Endometrial microvascular endothelial cells (primary cell): Measurements from ENCODE around the gene DUSP7. TPM values are rescaled to one million over a fixed set of nuclear protein-coding genes. Genes with fewer than 3 reads are reported as not detected.
"Not testable (repeated sequence)": the region's sequence is repeated elsewhere in the genome, so short reads cannot be mapped to it uniquely, and the experiment has no call there.

ENCODE experiments used
- in situ Hi-C: cut with HindIII; loops from 2 replicates; pipeline ENCODE4 v1.10.0; 2017; ENCODE audit warnings: low sequenced_read_pairs, low pct_unique_long_range_greater_than_20kb; ENCODE audit errors: inconsistent ontology term
- total RNA-seq: library from RNA; depleted of rRNA; stranded (reverse); fragments of >200 nt; gene quantifications from one replicate; pipeline ENCODE4 v1.2.3, GENCODE V29; 2015; ENCODE audit errors: inconsistent ontology term

The DUSP7 gene
- total RNA-seq, 1 donor from 2014 or later, result 29.4 TPM

DNA sequence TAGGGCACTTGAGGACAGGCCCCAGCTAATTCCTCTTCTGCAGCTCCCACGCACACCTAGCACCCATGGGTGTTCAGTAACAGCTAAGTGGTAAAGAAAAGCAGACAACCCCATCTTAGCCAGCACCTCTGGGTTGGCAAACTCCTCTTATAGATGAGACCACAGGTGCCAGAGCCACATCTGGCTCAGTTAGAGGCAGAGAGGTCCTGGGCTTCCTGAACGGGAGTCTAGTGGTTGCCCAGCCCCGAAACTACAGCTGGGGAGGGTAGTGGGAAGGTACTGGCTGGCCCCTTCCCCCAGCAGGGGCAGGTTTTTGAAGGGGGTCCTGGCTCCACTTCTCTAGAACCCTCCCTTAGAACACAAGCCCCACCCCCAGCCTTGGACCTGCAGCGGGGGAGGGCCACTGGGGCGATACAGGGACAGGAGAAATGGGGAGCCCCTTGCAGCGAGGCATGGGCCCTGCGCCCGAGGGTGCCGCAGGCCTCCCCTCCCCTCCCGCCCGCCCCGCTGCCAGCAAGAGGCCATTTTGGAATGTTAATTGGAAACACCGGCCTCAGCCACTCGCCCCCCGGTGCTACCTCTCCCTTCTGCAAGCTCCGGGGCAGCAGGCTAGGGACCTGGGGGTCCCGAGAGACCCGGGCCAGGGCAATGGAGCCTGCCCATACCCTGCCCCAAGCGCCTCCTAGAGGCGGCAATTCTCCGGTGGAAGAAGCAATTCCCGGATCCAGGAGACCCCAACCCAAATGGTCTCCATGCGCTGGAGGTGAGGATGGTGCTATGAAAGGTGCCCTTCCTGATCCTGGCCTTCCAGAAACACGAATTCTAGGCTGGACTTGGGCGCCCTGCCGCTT lies 1.5 kb downstream of the DUSP7 start:
- in situ Hi-C loops, result no loop called here

GRCh38 chr3:52053307-52054304 lies 2.8 kb downstream of the DUSP7 start:
- in situ Hi-C loops, result no loop called here

- in situ Hi-C loops, result no loop called here
These were observed 3.5 kb downstream of the DUSP7 start for GRCh38 chr3:52052831-52053306.

- in situ Hi-C loops, result no loop called here
These were observed 4.9 kb downstream of the DUSP7 start for GRCh38 chr3:52051444-52051843.

DNA sequence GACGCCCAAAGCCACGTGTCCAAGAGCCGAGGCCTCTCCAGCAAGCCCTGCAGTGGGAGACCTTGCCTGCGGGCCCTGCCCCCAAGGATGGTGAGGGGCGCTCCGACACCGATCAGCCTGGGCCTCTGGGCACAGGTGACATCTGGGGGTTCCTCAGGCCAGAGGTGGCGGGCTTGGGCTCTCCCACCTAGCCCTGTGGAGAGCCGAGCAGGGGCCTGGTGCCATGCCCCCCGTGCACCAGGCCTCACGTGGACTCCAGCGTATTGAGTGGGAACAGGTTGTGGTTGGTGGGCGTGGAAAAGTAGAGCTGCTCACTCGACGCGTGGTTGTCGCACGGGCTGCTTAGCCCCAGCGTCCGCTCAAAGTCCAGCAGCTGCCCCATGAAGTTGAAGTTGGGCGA lies 5.8 kb downstream of the DUSP7 start:
- in situ Hi-C loops, result no loop called here

DNA sequence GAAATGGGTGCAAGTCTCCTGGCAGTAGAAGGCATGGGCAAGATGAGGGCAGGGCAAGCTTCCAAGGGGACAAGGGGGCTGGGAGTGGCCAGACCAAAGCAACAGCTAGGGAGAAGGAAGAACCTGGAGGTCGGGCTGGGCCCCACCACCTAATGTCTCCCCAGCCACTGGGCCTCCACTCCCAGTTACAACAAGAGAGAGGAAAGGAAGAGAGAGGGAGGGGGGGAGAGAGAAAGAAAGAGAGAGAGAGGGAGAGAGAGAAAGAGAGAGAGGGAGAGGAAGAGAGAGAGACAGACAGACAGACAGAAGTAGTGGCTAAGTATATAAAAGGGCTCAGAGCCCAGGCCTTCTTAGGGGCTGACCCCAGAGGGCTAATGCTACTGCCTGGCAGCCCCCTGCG lies 6.9 kb downstream of the DUSP7 start:
- in situ Hi-C loops, result loop anchor here (5.0 kb wide), 1 partner anchor 103 kb away; the partner anchor contains the start of gene POC1A

GRCh38 chr3:52047295-52047960 lies 8.9 kb downstream of the DUSP7 start:
- in situ Hi-C loops, result loop anchor here (5.0 kb wide), 1 partner anchor 105 kb away; the partner anchor contains the start of gene POC1A

- in situ Hi-C loops, result loop anchor here (5.0 kb wide), 1 partner anchor 105 kb away; the partner anchor contains the start of gene POC1A
These were observed 9.5 kb downstream of the DUSP7 start for GRCh38 chr3:52046902-52047239.

GRCh38 chr3:52046186-52046901 lies 10.0 kb downstream of the DUSP7 start:
- in situ Hi-C loops, result loop anchor here (5.0 kb wide), 1 partner anchor 106 kb away; the partner anchor contains the start of gene POC1A

GRCh38 chr3:52044869-52045619 lies 11.3 kb downstream of the DUSP7 start:
- in situ Hi-C loops, result loop anchor here (5.0 kb wide), 1 partner anchor 107 kb away; the partner anchor contains the start of gene POC1A

- in situ Hi-C loops, result no loop called here
These were observed 12.6 kb downstream of the DUSP7 start for GRCh38 chr3:52043750-52044149.

DNA sequence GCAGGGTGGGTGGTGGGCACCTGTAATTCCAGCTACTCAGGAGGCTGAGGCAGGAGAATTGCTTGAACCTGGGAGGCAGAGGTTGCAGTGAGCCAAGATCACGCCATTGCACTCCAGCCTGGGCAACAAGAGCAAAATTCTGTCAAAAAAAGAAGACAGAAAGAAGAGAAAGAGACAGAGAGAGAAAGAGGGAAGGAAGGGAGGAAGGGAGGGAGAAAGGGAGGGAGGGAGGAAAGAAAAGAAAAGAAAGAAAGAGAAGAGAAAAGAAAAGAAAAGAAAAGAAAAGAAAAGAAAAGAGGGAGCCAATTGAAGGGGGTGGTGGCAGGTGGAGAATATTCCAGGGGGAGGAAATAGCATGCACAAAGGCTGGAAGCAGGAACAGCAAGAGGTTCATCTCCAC lies 13.3 kb downstream of the DUSP7 start:
- in situ Hi-C loops, result not testable (repeated sequence)

DNA sequence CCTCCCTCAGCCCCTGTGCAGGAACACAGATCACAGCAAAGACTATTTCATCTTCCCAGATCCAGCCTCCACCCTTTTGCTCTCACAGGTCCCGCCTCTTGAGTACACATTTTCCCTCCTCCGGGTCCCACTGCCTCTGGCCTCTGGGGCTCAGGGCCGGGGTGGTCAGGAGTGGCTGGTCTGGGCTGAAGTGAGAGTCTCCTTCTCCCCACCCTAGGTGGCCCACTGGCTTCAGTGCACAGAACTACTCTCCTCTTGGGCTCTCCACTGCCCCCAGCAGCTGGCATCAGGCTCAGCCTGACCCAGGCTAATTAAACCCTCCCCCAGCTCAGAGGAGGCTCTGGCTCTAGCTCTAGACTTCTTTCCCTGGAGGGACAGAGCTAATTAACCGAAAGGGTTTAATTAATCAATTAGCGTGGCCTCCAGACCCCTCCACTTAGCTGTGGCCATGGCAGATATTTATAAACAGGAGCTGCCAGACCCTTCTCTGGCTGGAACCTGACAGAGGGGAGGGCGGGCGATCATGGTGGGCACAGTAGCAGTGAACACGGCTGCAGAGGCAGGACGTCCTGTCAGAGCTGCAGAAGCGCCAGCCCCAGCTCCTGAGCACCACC lies 15.1 kb downstream of the DUSP7 start:
- in situ Hi-C loops, result no loop called here

- in situ Hi-C loops, result no loop called here
These were observed 15.8 kb downstream of the DUSP7 start for GRCh38 chr3:52040600-52040999.

GRCh38 chr3:52039846-52040245 lies 16.5 kb downstream of the DUSP7 start:
- in situ Hi-C loops, result no loop called here

GRCh38 chr3:52039426-52039825 lies 16.9 kb downstream of the DUSP7 start:
- in situ Hi-C loops, result no loop called here

- in situ Hi-C loops, result no loop called here
These were observed 18.1 kb downstream of the DUSP7 start for GRCh38 chr3:52038227-52038626.
